NT2/D1 (cell line): ENCODE data around the gene RTF1.

Experiments used
- YY1 ChIP-seq: IDR thresholded peaks from 2 replicates; pipeline ENCODE4 v1.6.1; 2011; ENCODE audit not compliant: insufficient read length, insufficient read depth
- ZNF274 ChIP-seq: IDR thresholded peaks from 2 replicates; pipeline ENCODE4 v1.6.1; 2011; ENCODE audit warnings: mild to moderate bottlenecking, low read depth, low read length

GRCh38 chr15:41483115-41483514 is 66.2 kb downstream of the RTF1 start:
- TF ChIP-seq YY1 (no peak), ZNF274 (no peak)
